ENCODE results near the gene CNTNAP2.

GRCh38 chr7:146175716-146176115, 59.1 kb downstream of the CNTNAP2 start:
- TF ChIP-seq CTCF (IDR thresholded peaks at IDR 0.05; ENCODE audit: low read depth, low read length, missing input control) (no peak), EGR1 (IDR thresholded peaks at IDR 0.05; ENCODE audit: low read depth in 2 of 2) (no peak), RXRA (IDR thresholded peaks at IDR 0.05) (no peak), RAD21 (IDR thresholded peaks at IDR 0.05) (no peak), NR2F2 (IDR thresholded peaks at IDR 0.05) (no peak), HNF4A (conservative IDR thresholded peaks at IDR 0.05) (no peak), GABPA (IDR thresholded peaks at IDR 0.05 in 1 of 2, conservative IDR thresholded peaks at IDR 0.05 in 1 of 2) (no peak), SP1 (IDR thresholded peaks at IDR 0.05) (no peak), REST (IDR thresholded peaks at IDR 0.05) (no peak), MAX (IDR thresholded peaks at IDR 0.05) (no peak), ZBTB33 (IDR thresholded peaks at IDR 0.05) (no peak), ATF3 (IDR thresholded peaks at IDR 0.05) (no peak), FOXA2 (IDR thresholded peaks at IDR 0.05) (no peak)
